ENCODE measurements around the gene METTL21C. TPM values are rescaled to one million over a fixed set of nuclear protein-coding genes. Genes with fewer than 3 reads are reported as not detected.

The METTL21C gene
- polyA plus RNA-seq, 1 donor from 2014 or later = not detected

DNA sequence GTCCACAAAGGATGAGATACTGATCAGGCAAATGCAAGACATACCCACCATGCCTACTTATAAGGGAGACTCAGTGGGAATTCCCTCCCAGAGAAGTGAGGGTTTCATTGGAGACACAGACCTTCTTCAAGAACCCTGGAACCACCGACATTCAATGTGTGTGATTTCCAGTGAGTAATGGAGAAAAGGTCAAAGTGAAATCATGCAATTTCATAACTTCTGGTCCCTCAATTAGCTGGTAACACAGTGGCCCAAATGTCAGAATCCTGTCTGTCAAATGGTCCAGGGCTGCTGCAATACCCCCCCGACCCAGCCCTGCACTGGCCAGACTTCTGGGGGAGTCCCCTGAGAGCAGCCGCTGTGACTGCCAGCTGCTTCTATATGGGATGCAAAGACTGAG is 4.7 kb upstream of the METTL21C start:
- no peak overlapping the region for H2AFZ ChIP-seq (ENCODE audit: low read depth, low read length)

DNA sequence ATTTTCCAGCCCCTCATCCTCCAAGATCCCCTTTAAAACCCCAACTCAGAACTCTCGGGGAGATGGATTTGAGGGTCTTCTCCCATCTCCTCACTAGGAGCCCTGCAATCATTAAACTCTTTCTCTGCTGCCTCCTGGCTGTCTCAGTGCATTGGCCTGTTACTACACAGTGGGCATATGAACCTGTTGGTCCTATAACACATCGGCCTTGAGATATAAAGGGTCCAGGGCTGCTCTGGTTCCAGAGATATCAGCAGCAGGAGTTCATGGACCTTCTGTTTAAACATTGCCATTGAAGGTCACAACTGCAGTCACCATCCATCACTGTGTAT is 3.8 kb upstream of the METTL21C start:
- TF ChIP-seq SMC3 (conservative IDR thresholded peaks at IDR 0.05; ENCODE audit: poor library complexity) (no peak), RAD21 (conservative IDR thresholded peaks at IDR 0.05) (no peak), MXI1 (conservative IDR thresholded peaks at IDR 0.05; ENCODE audit: poor library complexity, severe bottlenecking) (no peak), EZH2 (IDR thresholded peaks at IDR 0.05; ENCODE audit: borderline replicate concordance, insufficient read depth, low read length, poor library complexity, severe bottlenecking) (no peak), EP300 (conservative IDR thresholded peaks at IDR 0.05; ENCODE audit: poor library complexity, severe bottlenecking) (no peak), TAF1 (IDR thresholded peaks at IDR 0.05; ENCODE audit: low read depth) (no peak), POLR2AphosphoS5 (IDR thresholded peaks at IDR 0.05) (no peak)
- TF ChIP-seq, protein P1, sequence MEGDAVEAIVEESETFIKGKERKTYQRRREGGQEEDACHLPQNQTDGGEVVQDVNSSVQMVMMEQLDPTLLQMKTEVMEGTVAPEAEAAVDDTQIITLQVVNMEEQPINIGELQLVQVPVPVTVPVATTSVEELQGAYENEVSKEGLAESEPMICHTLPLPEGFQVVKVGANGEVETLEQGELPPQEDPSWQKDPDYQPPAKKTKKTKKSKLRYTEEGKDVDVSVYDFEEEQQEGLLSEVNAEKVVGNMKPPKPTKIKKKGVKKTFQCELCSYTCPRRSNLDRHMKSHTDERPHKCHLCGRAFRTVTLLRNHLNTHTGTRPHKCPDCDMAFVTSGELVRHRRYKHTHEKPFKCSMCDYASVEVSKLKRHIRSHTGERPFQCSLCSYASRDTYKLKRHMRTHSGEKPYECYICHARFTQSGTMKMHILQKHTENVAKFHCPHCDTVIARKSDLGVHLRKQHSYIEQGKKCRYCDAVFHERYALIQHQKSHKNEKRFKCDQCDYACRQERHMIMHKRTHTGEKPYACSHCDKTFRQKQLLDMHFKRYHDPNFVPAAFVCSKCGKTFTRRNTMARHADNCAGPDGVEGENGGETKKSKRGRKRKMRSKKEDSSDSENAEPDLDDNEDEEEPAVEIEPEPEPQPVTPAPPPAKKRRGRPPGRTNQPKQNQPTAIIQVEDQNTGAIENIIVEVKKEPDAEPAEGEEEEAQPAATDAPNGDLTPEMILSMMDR (IDR thresholded peaks at IDR 0.05; ENCODE audit: poor library complexity, severe bottlenecking) = no peak
- TF ChIP-seq, protein P2, sequence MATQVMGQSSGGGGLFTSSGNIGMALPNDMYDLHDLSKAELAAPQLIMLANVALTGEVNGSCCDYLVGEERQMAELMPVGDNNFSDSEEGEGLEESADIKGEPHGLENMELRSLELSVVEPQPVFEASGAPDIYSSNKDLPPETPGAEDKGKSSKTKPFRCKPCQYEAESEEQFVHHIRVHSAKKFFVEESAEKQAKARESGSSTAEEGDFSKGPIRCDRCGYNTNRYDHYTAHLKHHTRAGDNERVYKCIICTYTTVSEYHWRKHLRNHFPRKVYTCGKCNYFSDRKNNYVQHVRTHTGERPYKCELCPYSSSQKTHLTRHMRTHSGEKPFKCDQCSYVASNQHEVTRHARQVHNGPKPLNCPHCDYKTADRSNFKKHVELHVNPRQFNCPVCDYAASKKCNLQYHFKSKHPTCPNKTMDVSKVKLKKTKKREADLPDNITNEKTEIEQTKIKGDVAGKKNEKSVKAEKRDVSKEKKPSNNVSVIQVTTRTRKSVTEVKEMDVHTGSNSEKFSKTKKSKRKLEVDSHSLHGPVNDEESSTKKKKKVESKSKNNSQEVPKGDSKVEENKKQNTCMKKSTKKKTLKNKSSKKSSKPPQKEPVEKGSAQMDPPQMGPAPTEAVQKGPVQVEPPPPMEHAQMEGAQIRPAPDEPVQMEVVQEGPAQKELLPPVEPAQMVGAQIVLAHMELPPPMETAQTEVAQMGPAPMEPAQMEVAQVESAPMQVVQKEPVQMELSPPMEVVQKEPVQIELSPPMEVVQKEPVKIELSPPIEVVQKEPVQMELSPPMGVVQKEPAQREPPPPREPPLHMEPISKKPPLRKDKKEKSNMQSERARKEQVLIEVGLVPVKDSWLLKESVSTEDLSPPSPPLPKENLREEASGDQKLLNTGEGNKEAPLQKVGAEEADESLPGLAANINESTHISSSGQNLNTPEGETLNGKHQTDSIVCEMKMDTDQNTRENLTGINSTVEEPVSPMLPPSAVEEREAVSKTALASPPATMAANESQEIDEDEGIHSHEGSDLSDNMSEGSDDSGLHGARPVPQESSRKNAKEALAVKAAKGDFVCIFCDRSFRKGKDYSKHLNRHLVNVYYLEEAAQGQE (IDR thresholded peaks at IDR 0.05; ENCODE audit: borderline replicate concordance) = no peak
- Histone ChIP-seq H3K27me3 (ENCODE audit: insufficient read depth, low read depth, low read length) (no peaks in the 10 kb centered on the region), H4K20me1 (ENCODE audit: insufficient read depth) (no peaks in the 10 kb centered on the region), H3K9me3 (ENCODE audit: low read length) (no peaks in the 10 kb centered on the region), H3K9ac (ENCODE audit: low read length) (no peak overlapping the region), H3K4me2 (ENCODE audit: low read length) (no peak overlapping the region), H3K4me3 (ENCODE audit: low read length) (no peak overlapping the region), H3K79me2 (replicated peaks; ENCODE audit: insufficient read depth, low read length) (no peaks in the 10 kb centered on the region), H3F3A (ENCODE audit: insufficient read depth, low read length, poor library complexity, severe bottlenecking) (no peaks in the 10 kb centered on the region), H3K9me2 (ENCODE audit: insufficient read depth, low read length) (no peaks in the 10 kb centered on the region), H2AFZ (ENCODE audit: low read depth, low read length) (no peak overlapping the region), H3K36me3 (ENCODE audit: insufficient read depth, low read length) (no peaks in the 10 kb centered on the region), H3K27ac (ENCODE audit: low read length) (no peak overlapping the region)

More for the DNA sequence above, 4.7 kb upstream of the METTL21C start:
- TF ChIP-seq POLR2AphosphoS5 (IDR thresholded peaks at IDR 0.05) (no peak), SMC3 (conservative IDR thresholded peaks at IDR 0.05; ENCODE audit: poor library complexity) (no peak), RAD21 (conservative IDR thresholded peaks at IDR 0.05) (no peak), TAF1 (IDR thresholded peaks at IDR 0.05; ENCODE audit: low read depth) (no peak), MXI1 (conservative IDR thresholded peaks at IDR 0.05; ENCODE audit: poor library complexity, severe bottlenecking) (no peak), EZH2 (IDR thresholded peaks at IDR 0.05; ENCODE audit: borderline replicate concordance, insufficient read depth, low read length, poor library complexity, severe bottlenecking) (no peak), EP300 (conservative IDR thresholded peaks at IDR 0.05; ENCODE audit: poor library complexity, severe bottlenecking) (no peak)
- TF ChIP-seq, protein P1 (IDR thresholded peaks at IDR 0.05; ENCODE audit: poor library complexity, severe bottlenecking) = no peak
- TF ChIP-seq, protein P2 (IDR thresholded peaks at IDR 0.05; ENCODE audit: borderline replicate concordance) = no peak
- H3K9me2 ChIP-seq (ENCODE audit: insufficient read depth, low read length) = no peaks in the 10 kb centered on the region
- no peak overlapping the region for H3K27ac ChIP-seq (ENCODE audit: low read length)
- no peak overlapping the region for H3K4me3 ChIP-seq (ENCODE audit: low read length)
- H4K20me1 ChIP-seq (ENCODE audit: insufficient read depth) = no peaks in the 10 kb centered on the region
- H3K79me2 ChIP-seq (replicated peaks; ENCODE audit: insufficient read depth, low read length) = no peaks in the 10 kb centered on the region
- no peak overlapping the region for H3K9ac ChIP-seq (ENCODE audit: low read length)
- no peak overlapping the region for H3K4me2 ChIP-seq (ENCODE audit: low read length)
- H3F3A ChIP-seq (ENCODE audit: insufficient read depth, low read length, poor library complexity, severe bottlenecking) = no peaks in the 10 kb centered on the region
- H3K27me3 ChIP-seq (ENCODE audit: insufficient read depth, low read depth, low read length) = no peaks in the 10 kb centered on the region
- H3K36me3 ChIP-seq (ENCODE audit: insufficient read depth, low read length) = no peaks in the 10 kb centered on the region
- no peaks in the 10 kb centered on the region for H3K9me3 ChIP-seq (ENCODE audit: low read length)

Data from neural cell (in vitro differentiated cells).